ENCODE measurements around the gene ZNRF1.

DNA sequence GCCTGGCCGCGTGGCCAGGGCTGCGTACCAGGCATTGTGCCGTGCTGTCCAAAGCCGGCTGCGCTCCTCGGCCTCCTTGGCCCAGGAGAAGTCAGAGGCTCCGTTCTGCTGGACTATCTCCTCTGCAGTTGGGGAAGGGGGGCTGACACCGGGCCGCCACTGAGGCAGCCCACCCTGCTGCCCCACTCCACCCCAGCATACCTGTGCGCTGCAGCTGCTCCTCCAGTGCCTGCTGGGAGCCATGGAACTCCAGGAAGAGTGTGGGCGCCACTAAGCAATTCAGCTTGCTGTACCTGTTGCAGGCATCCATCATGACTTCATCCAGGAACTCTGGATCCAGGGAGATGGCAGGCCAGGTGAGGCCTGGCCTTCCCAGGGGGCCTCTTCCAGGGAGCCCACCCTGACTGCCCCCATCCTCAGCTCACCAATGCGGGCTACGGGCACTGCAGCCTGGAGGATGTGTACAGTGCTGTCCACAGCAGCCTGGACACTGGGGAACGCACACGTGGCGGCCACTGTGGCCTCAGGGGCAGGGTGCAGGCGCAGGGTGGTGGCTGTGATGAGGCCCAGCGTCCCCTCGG is 114.8 kb downstream of the ZNRF1 start:
- TF ChIP-seq POLR2AphosphoS5 (IDR thresholded peaks at IDR 0.05) = no peak
- TF ChIP-seq, protein P1, sequence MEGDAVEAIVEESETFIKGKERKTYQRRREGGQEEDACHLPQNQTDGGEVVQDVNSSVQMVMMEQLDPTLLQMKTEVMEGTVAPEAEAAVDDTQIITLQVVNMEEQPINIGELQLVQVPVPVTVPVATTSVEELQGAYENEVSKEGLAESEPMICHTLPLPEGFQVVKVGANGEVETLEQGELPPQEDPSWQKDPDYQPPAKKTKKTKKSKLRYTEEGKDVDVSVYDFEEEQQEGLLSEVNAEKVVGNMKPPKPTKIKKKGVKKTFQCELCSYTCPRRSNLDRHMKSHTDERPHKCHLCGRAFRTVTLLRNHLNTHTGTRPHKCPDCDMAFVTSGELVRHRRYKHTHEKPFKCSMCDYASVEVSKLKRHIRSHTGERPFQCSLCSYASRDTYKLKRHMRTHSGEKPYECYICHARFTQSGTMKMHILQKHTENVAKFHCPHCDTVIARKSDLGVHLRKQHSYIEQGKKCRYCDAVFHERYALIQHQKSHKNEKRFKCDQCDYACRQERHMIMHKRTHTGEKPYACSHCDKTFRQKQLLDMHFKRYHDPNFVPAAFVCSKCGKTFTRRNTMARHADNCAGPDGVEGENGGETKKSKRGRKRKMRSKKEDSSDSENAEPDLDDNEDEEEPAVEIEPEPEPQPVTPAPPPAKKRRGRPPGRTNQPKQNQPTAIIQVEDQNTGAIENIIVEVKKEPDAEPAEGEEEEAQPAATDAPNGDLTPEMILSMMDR (IDR thresholded peaks at IDR 0.05) = no peak

Data from stomach (tissue), 4 donors.